WTC11 (cell line): Measurements from ENCODE around the gene KSR1.

ENCODE experiments used
- CTCF ChIP-seq: fragments of 200-600 bp; IDR thresholded peaks from 2 replicates; pipeline ENCODE4 v1.8.0; 2022; ENCODE audit warnings: antibody characterized with exemption
- E2F4 ChIP-seq: sonication (generic); formaldehyde crosslinking; IDR thresholded peaks from 2 replicates; pipeline ENCODE4 v1.8.1; 2022; ENCODE audit warnings: low read depth, mild to moderate bottlenecking, moderate library complexity, missing genetic modification reagents, borderline replicate concordance
- ESRRA ChIP-seq: sonication (generic); formaldehyde crosslinking; IDR thresholded peaks from 2 replicates; pipeline ENCODE4 v1.8.1; 2022; ENCODE audit warnings: mild to moderate bottlenecking, missing genetic modification reagents, borderline replicate concordance
- GABPB1 ChIP-seq: sonication (generic); formaldehyde crosslinking; IDR thresholded peaks from 2 replicates; pipeline ENCODE4 v1.8.1; 2023; ENCODE audit warnings: mild to moderate bottlenecking, missing genetic modification reagents
- PRRX2 ChIP-seq: fragments of 250-450 bp; sonication (Bioruptor Pico); IDR thresholded peaks from 2 replicates; pipeline ENCODE4 v1.8.0; 2021; ENCODE audit warnings: mild to moderate bottlenecking
- SMAD3 ChIP-seq: sonication (generic); formaldehyde crosslinking; IDR thresholded peaks from 2 replicates; pipeline ENCODE4 v1.8.0; 2022; ENCODE audit warnings: missing genetic modification reagents, mild to moderate bottlenecking, borderline replicate concordance
- USF1 ChIP-seq: sonication (generic); formaldehyde crosslinking; IDR thresholded peaks from 2 replicates; pipeline ENCODE4 v1.8.0; 2022; ENCODE audit warnings: mild to moderate bottlenecking, missing genetic modification reagents
- ZBTB21 ChIP-seq: sonication (generic); formaldehyde crosslinking; IDR thresholded peaks from 2 replicates; pipeline ENCODE4 v1.8.1; 2023; ENCODE audit warnings: mild to moderate bottlenecking, missing genetic modification reagents, borderline replicate concordance

GRCh38 chr17:27649929-27650328 is 193.7 kb downstream of the KSR1 start:
- TF ChIP-seq SMAD3 (CRISPR knock-in tag), result no peak
- no peak for TF ChIP-seq ZBTB21
- no peak for TF ChIP-seq CTCF
- TF ChIP-seq PRRX2, result no peak
- TF ChIP-seq USF1 (CRISPR knock-in tag), result no peak
- TF ChIP-seq GABPB1 (CRISPR knock-in tag), result no peak
- TF ChIP-seq E2F4, result no peak
- TF ChIP-seq ESRRA, result no peak
